Measurements from ENCODE around the gene TOP3B.

Gene TOP3B, protein sequence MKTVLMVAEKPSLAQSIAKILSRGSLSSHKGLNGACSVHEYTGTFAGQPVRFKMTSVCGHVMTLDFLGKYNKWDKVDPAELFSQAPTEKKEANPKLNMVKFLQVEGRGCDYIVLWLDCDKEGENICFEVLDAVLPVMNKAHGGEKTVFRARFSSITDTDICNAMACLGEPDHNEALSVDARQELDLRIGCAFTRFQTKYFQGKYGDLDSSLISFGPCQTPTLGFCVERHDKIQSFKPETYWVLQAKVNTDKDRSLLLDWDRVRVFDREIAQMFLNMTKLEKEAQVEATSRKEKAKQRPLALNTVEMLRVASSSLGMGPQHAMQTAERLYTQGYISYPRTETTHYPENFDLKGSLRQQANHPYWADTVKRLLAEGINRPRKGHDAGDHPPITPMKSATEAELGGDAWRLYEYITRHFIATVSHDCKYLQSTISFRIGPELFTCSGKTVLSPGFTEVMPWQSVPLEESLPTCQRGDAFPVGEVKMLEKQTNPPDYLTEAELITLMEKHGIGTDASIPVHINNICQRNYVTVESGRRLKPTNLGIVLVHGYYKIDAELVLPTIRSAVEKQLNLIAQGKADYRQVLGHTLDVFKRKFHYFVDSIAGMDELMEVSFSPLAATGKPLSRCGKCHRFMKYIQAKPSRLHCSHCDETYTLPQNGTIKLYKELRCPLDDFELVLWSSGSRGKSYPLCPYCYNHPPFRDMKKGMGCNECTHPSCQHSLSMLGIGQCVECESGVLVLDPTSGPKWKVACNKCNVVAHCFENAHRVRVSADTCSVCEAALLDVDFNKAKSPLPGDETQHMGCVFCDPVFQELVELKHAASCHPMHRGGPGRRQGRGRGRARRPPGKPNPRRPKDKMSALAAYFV

DNA sequence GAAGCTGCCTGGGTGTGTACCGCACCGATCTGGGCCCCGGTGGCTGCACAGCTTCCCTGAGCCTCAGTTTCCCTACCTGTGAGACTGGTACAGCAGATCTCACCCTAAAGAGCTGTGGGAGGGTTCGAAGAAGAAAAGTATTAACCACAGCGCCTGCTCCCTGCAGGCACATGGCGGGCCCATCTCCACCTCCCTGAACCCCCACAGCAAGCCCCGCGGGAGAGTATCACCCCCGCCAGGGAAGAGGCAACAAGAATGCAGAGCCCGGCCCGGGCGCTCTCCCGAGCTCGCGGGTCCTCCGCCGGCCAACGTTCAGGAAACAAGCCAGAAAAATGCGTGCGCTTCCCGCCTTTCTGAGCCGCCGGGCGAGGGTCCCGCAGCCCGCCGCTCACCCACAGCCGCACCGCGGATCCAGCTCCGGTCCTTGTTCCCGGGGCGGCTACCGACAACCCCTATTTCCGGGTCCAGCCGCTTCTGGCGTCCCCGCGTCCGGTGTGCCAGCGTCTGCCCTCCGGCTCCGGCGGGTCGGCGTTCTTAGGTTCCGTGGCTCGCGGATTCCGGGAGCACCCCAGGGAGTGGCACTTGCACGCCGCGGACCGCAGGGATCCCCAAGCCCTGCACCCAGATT lies at the start of gene TOP3B:
Gene TOP3B, minus strand, starts transcription at position 450 of the 628 bp plus-strand sequence. CDS start 7,078 bp downstream, outside the sequence.
- DNase-seq (ENCODE audit: low spot score) = peak; percentile 90
- in situ Hi-C loops (cut with MboI; ENCODE audit: low pct_unique_long_range_greater_than_20kb, low sequenced_read_pairs, unreplicated experiment) = no loop called here
- TF ChIP-seq, protein P1, sequence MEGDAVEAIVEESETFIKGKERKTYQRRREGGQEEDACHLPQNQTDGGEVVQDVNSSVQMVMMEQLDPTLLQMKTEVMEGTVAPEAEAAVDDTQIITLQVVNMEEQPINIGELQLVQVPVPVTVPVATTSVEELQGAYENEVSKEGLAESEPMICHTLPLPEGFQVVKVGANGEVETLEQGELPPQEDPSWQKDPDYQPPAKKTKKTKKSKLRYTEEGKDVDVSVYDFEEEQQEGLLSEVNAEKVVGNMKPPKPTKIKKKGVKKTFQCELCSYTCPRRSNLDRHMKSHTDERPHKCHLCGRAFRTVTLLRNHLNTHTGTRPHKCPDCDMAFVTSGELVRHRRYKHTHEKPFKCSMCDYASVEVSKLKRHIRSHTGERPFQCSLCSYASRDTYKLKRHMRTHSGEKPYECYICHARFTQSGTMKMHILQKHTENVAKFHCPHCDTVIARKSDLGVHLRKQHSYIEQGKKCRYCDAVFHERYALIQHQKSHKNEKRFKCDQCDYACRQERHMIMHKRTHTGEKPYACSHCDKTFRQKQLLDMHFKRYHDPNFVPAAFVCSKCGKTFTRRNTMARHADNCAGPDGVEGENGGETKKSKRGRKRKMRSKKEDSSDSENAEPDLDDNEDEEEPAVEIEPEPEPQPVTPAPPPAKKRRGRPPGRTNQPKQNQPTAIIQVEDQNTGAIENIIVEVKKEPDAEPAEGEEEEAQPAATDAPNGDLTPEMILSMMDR (IDR thresholded peaks at IDR 0.05; ENCODE audit: extremely low read depth, insufficient read depth, missing control alignments) = peak; percentile 19

DNA sequence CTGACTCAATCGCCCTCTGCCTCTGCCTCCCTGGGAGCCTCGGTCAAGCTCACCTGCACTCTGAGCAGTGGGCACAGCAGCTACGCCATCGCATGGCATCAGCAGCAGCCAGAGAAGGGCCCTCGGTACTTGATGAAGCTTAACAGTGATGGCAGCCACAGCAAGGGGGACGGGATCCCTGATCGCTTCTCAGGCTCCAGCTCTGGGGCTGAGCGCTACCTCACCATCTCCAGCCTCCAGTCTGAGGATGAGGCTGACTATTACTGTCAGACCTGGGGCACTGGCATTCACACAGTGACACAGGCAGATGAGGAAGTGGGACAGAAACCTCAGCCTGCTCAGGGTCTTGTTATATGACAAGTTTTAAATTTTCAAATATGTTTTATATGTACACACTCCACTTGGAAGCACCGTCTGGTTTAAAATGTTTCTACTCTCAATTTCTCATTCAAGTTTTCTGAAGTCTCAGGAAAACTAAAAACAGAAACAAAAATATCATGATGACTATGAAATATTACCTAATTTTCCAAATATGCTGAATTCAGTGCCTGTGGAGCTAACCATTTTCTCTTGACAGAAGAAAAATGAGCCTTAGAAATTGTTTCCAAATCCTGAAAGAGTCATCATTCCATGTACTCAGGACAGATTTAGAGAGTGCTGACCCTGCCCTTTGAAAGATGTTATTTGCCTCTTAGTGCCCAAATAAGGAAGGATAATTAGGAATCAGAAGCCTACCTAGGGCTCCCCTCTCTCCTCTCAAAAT lies 48.8 kb upstream of the TOP3B start:
- TF ChIP-seq, protein P1 (IDR thresholded peaks at IDR 0.05; ENCODE audit: extremely low read depth, insufficient read depth, missing control alignments) = no peak
- DNase-seq (ENCODE audit: low spot score) = no peak
- in situ Hi-C loops (cut with MboI; ENCODE audit: low pct_unique_long_range_greater_than_20kb, low sequenced_read_pairs, unreplicated experiment) = loop anchor here (10.0 kb wide), 1 partner anchor 903 kb away; no protein-coding TSS in a partner anchor

DNA sequence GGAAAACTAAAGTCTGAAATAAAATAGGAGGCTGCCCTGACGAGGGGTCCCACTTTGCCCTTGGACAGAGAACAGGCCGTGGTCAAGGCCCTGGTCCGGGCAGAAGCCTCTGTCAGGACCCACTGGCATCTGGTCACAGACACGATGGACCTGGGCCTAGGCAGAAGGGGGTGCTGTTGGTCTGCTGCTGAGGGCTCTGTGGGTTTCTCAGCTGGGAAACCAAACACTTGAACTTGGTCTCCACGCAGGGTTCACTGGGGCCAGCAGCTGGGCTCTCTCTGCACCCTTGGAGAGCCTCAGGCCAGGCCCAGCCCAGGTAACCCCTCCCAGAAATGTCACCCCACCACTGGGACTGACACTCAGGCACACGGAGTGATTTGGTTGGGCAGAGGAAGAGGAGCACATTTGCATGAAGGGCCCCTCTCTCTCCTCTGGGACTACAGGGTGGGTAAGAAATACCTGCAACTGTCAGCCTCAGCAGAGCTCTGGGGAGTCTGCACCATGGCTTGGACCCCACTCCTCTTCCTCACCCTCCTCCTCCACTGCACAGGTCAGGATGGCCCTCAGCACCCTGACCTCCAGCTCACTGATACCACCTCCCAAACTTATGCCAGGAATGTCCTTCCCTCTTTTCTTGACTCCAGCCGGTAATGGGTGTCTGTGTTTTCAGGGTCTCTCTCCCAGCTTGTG lies 48.1 kb upstream of the TOP3B start:
- TF ChIP-seq, protein P1 (IDR thresholded peaks at IDR 0.05; ENCODE audit: extremely low read depth, insufficient read depth, missing control alignments) = peak; percentile 97
- in situ Hi-C loops (cut with MboI; ENCODE audit: low pct_unique_long_range_greater_than_20kb, low sequenced_read_pairs, unreplicated experiment) = loop anchor here (10.0 kb wide), 1 partner anchor 904 kb away; no protein-coding TSS in a partner anchor
- DNase-seq (ENCODE audit: low spot score) = peak; percentile 74

DNA sequence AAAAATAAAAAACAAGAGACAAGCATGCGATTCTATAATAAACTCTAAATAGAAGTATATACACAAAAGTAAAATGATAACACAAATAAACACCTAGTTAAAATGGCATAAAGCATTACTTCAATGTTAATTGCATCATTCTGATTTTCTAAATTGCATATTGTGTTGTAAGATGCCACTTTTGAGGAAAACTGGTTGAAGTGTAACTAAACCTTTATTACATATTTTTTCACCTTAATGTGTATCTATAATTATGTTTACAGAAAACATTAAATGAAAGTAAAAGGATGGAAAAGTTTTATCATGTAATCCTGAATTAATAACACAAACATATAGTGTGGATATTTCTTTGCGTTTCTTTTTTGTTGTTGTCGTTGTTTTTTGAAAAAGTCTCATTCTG lies 45.4 kb upstream of the TOP3B start:
- no peak for DNase-seq (ENCODE audit: low spot score)

DNA sequence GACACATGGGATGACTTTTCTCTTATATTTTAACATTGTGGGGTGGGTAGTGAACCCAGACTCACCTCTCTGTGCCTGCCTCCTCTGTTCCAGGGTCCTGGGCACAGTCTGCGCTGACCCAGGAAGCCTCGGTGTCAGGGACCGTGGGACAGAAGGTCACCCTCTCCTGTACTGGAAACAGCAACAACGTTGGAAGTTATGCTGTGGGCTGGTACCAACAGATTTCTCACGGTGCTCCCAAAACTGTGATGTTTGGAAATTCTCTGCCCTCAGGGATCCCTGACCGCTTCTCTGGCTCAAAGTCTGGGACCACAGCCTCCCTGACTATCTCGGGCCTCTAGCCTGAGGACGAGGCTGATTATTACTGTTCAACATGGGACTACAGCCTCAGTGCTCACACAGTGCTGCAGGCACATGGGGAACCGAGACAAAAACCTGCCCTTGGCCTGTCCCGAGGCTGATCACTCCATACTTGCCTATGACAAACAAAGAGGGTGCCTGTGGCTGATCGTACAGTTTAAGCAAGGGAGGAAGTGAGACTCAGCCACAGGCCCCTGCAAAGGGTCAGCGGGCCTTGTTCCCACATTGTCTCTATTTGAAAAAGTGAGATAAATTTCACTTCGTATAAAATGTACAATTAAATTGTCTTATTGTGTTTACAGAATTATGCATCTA lies 43.7 kb upstream of the TOP3B start:
- in situ Hi-C loops (cut with MboI; ENCODE audit: low pct_unique_long_range_greater_than_20kb, low sequenced_read_pairs, unreplicated experiment) = no loop called here
- TF ChIP-seq, protein P1 (IDR thresholded peaks at IDR 0.05; ENCODE audit: extremely low read depth, insufficient read depth, missing control alignments) = no peak
- DNase-seq (ENCODE audit: low spot score) = peak; percentile 80

More for the DNA sequence above, 45.4 kb upstream of the TOP3B start:
- in situ Hi-C loops (cut with MboI; ENCODE audit: low pct_unique_long_range_greater_than_20kb, low sequenced_read_pairs, unreplicated experiment) = no loop called here
- TF ChIP-seq, protein P1 (IDR thresholded peaks at IDR 0.05; ENCODE audit: extremely low read depth, insufficient read depth, missing control alignments) = no peak

All from GM13977 (cell line).